Esophagus squamous epithelium (tissue), 5 donors: ENCODE data around the gene AUTS2. TPM values are rescaled to one million over a fixed set of nuclear protein-coding genes. Genes with fewer than 3 reads are reported as not detected.

Experiments
- DNase-seq: peaks from one replicate; lab custom pipeline; 2025; lab: John Stamatoyannopoulos, UW
- H3K27ac ChIP-seq, 4 donors: fragments of 200-600 bp; sonication (generic); one replicate each; pipeline ENCODE4 v1.5.1; 2016 to 2019; ENCODE audit warnings: mild to moderate bottlenecking in 1 of 4
- H3K27me3 ChIP-seq, 4 donors: fragments of 200-600 bp; sonication (generic); 1 replicate in 3 of 4; 2 replicates in 1 of 4; pipeline versions ENCODE4 v1.5.1 to v1.6.0; 2017 to 2021; ENCODE audit warnings: antibody characterized with exemption in 1 of 4
- H3K36me3 ChIP-seq, 3 donors: fragments of 200-600 bp; sonication (generic); one replicate each; pipeline ENCODE4 v1.5.1; 2016 to 2019
- H3K4me1 ChIP-seq, 3 donors: fragments of 200-600 bp; sonication (generic); one replicate each; pipeline ENCODE4 v1.5.1; 2017 to 2019
- H3K4me3 ChIP-seq, 4 donors: fragments of 200-600 bp; sonication (generic); 1 replicate in 3 of 4; 2 replicates in 1 of 4; pipeline ENCODE4 v1.5.1; 2016 to 2019; ENCODE audit warnings: mild to moderate bottlenecking in 2 of 4, moderate library complexity in 1 of 4
- H3K9me3 ChIP-seq, 3 donors: fragments of 200-600 bp; sonication (generic); one replicate each; pipeline ENCODE4 v1.5.1; 2016 to 2019
- CTCF ChIP-seq, 6 experiments: fragments of 450-650 bp in 4 of 6; fragments of 200-600 bp in 2 of 6; sonication (generic) in 2 of 6; IDR thresholded peaks; one replicate each; pipeline ENCODE4 v1.5.1; 2016 to 2019; ENCODE audit warnings: antibody characterized with exemption in 6 of 6, mild to moderate bottlenecking in 4 of 6, moderate library complexity in 4 of 6
- POLR2A ChIP-seq, 4 donors: fragments of 450-650 bp; IDR thresholded peaks; one replicate each; pipeline ENCODE4 v1.6.1; 2017; ENCODE audit warnings: antibody characterized with exemption in 4 of 4, mild to moderate bottlenecking in 4 of 4, moderate library complexity in 3 of 4
- WGBS, 2 donors: methylation state at CpG; one replicate each; pipeline ENCODE4 v1.1.5; 2018; 5-methylcytosine and 5-hydroxymethylcytosine counted together
- intact Hi-C: fragments of 100-400 bp; cut with DNase I; formaldehyde crosslinking; loops from one replicate; pipeline ENCODE4 v1.15.0; 2022
- total RNA-seq, 4 donors: library from RNA; depleted of rRNA; stranded (reverse); fragments of >200 nt; gene quantifications; one replicate each; pipeline ENCODE4 v1.1.0, GENCODE V29; 2016
- donor health status: DM: yes; HTN: yes; CAD: no.

Gene AUTS2
- total RNA-seq, 4 donors from 2014 or later, result 9.5 to 36.2 (median 23.0) TPM

- intact Hi-C loops, result no loop called here
- H3K27me3 ChIP-seq, result peaks cover 0 to under 1% (median 0%) of the 10 kb centered on the region in 4 donors
- DNase-seq, result no peak
- H3K9me3 ChIP-seq, result no peaks in the 10 kb centered on the region
- TF ChIP-seq POLR2A (IDR thresholded peaks at IDR 0.05), result no peak
- no peak for TF ChIP-seq CTCF (IDR thresholded peaks at IDR 0.05)
- WGBS, 2 donors, result 66 to 81% methylated on average over 3 of the region's 3 CpGs
- no peaks in the 10 kb centered on the region for H3K36me3 ChIP-seq
- H3K4me1 ChIP-seq, result peaks cover 0 to 13% (median 5%) of the 10 kb centered on the region in 3 donors
- no peak overlapping the region for H3K27ac ChIP-seq
- no peak overlapping the region for H3K4me3 ChIP-seq
Measured at GRCh38 chr7:69728304-69728703, 130.0 kb downstream of the AUTS2 start.

GRCh38 chr7:69732203-69732602 is 133.9 kb downstream of the AUTS2 start:
- Histone ChIP-seq H3K4me3 (no peak overlapping the region), H3K27ac (no peak overlapping the region), H3K36me3 (no peaks in the 10 kb centered on the region), H3K9me3 (no peaks in the 10 kb centered on the region), H3K4me1 (peaks cover 0 to 12% (median 0%) of the 10 kb centered on the region in 3 donors), H3K27me3 (peaks cover 0 to 14% (median 0%) of the 10 kb centered on the region in 4 donors)
- no peak for DNase-seq
- TF ChIP-seq POLR2A (IDR thresholded peaks at IDR 0.05) (no peak), CTCF (IDR thresholded peaks at IDR 0.05) (no peak)
- intact Hi-C loops, result no loop called here
- 59 to 61% methylated on average over 2 of the region's 2 CpGs for WGBS, 2 donors

DNA sequence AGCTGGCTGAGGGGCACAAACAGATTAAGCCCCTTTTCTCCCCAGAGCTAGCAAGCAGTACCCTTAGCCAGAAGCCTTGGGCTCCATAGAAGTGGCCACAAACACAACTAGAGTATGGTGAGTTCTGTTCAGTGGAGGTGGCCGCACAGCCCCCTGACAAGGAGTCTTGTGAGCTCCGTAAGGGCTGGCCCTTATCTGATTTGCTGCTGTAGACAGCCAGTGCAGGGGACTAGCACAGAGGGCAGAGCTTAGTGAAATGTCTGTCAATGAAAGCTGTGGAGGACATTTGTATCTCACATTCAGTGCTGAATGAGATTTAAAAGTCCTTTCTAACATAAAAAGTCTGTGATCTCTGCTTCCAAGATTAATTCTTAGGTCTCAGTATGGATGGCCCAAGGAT is 137.3 kb downstream of the AUTS2 start:
- H3K36me3 ChIP-seq, result no peaks in the 10 kb centered on the region
- no peak for DNase-seq
- peaks cover 0 to 21% (median 0%) of the 10 kb centered on the region in 4 donors for H3K27me3 ChIP-seq
- TF ChIP-seq POLR2A (IDR thresholded peaks at IDR 0.05) (no peak), CTCF (IDR thresholded peaks at IDR 0.05) (no peak)
- no peak overlapping the region for H3K27ac ChIP-seq
- intact Hi-C loops, result no loop called here
- 100% methylated on average over 1 to 2 of the region's 2 CpGs for WGBS, 2 donors
- H3K4me1 ChIP-seq, result peaks cover 10 to 43% (median 17%) of the 10 kb centered on the region in 3 donors
- H3K9me3 ChIP-seq, result no peaks in the 10 kb centered on the region
- H3K4me3 ChIP-seq, result no peak overlapping the region

DNA sequence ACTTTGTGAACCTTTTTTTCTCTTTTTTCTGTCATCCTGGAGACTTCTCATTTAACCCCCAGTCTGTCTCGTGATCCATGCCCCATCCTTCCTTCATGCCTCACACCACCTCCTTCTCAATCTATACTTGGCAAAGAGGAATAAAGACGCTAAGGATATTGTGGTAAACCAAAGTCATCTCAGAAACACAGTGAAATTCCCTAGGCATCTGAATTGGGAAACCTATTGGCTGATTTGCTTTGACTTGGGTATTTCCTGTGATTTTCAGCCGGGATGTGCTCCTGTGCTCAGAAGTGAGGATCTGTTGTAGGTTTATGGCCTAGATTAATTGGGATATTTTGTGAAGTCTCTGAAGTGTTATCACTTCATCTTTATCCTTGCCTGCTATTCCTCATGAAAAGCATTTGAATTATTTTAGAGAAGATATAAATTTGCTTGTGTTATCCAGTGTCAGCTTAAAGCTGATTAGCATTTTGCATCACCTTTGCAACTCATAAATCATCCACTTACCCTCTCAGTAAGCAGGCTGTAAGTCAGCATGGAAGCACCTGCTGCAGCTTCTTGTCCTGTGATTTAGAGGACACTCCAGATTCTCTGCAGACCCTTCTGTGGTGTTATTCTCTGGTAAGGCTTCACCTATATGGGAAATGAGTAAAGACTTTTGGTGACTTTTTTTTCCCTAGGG is 138.0 kb downstream of the AUTS2 start:
- Histone ChIP-seq H3K9me3 (no peaks in the 10 kb centered on the region), H3K36me3 (no peaks in the 10 kb centered on the region), H3K4me3 (no peak overlapping the region), H3K27ac (no peak overlapping the region), H3K27me3 (peaks cover 0 to 21% (median 0%) of the 10 kb centered on the region in 4 donors), H3K4me1 (peaks cover 10 to 44% (median 17%) of the 10 kb centered on the region in 3 donors)
- intact Hi-C loops, result no loop called here
- TF ChIP-seq CTCF (IDR thresholded peaks at IDR 0.05), result no peak
- 75 to 78% methylated on average over 3 of the region's 3 CpGs for WGBS, 2 donors
- no peak for DNase-seq

DNA sequence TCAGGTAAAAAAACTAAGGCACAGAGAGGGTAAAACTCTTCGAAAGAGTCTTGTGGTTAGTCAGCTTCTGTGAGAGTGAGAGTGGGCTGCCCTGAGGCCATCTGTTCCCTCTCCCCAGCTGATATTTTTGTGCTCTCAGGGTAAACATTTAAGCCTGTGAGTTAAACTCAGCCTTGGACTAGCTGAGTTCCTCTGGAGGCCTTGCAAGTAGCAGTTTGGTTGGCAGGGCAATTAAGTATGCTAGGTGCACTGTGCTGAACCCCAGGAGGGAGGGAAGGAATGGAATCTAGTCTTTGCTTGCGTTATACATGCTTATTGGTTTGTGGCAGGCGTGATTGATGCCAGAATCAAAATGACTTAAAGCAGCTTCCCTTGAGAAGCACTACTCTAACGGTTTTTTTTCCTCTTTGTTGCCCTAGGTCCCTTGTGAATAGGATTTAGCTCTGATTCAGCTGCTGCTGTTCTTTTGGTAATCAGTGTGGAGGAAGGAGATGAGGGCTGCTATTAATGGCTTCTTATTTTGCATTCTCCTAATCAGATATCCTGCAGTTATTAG is 140.2 kb downstream of the AUTS2 start:
- TF ChIP-seq CTCF (IDR thresholded peaks at IDR 0.05) (no peak), POLR2A (IDR thresholded peaks at IDR 0.05) (no peak)
- no peak overlapping the region for H3K4me3 ChIP-seq
- no peaks in the 10 kb centered on the region for H3K9me3 ChIP-seq
- no peaks in the 10 kb centered on the region for H3K36me3 ChIP-seq
- DNase-seq, result no peak
- H3K27ac ChIP-seq, result no peak overlapping the region
- intact Hi-C loops, result no loop called here
- 14 to 24% methylated on average over 4 of the region's 4 CpGs for WGBS, 2 donors
- peaks cover 0 to 19% (median 0%) of the 10 kb centered on the region in 4 donors for H3K27me3 ChIP-seq
- H3K4me1 ChIP-seq, result peaks cover 10 to 31% (median 17%) of the 10 kb centered on the region in 3 donors
